ENCODE measurements around the gene CDH9. TPM values are rescaled to one million over a fixed set of nuclear protein-coding genes. Genes with fewer than 3 reads are reported as not detected.
A peak's percentile ranks its signal among the peaks of the same experiment; 100 is the strongest.

CDH9 gene
- total RNA-seq = not detected
- not detected for polyA plus RNA-seq
- long read RNA-seq, donor 1 = 0 reads
- long read RNA-seq, donor 2 = 0 reads
- long read RNA-seq, donor 3 = 0 reads
- long read RNA-seq, donor 4 = 0 reads
- long read RNA-seq, donor 5 = 0 reads

GRCh38 chr5:27038476-27038875 lies at the start of gene CDH9:
Gene CDH9 (minus strand): TSS chr5:27038586. CDS start chr5:26988333, 50,253 bp downstream.
- 39 to 49% methylated on average over 12 of the region's 12 CpGs for WGBS, 2 donors
- H3K9ac ChIP-seq (ENCODE audit: insufficient read depth in 1 of 2, low read length in 2 of 2) = no peak within 1 kb of the TSS
- TF ChIP-seq, protein P1, sequence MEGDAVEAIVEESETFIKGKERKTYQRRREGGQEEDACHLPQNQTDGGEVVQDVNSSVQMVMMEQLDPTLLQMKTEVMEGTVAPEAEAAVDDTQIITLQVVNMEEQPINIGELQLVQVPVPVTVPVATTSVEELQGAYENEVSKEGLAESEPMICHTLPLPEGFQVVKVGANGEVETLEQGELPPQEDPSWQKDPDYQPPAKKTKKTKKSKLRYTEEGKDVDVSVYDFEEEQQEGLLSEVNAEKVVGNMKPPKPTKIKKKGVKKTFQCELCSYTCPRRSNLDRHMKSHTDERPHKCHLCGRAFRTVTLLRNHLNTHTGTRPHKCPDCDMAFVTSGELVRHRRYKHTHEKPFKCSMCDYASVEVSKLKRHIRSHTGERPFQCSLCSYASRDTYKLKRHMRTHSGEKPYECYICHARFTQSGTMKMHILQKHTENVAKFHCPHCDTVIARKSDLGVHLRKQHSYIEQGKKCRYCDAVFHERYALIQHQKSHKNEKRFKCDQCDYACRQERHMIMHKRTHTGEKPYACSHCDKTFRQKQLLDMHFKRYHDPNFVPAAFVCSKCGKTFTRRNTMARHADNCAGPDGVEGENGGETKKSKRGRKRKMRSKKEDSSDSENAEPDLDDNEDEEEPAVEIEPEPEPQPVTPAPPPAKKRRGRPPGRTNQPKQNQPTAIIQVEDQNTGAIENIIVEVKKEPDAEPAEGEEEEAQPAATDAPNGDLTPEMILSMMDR (IDR thresholded peaks at IDR 0.05; ENCODE audit: control extremely low read depth, extremely low read depth) = no peak
- H3K4me1 ChIP-seq (ENCODE audit: control insufficient read depth in 5 of 5, insufficient read depth in 5 of 5, low read length in 5 of 5) = no peaks in the 10 kb centered on the region
- H3K9me3 ChIP-seq (ENCODE audit: control insufficient read depth in 4 of 4, insufficient read depth in 3 of 4, low read length in 3 of 4) = no peaks in the 10 kb centered on the region
- no peaks in the 10 kb centered on the region for H3K36me3 ChIP-seq (ENCODE audit: control insufficient read depth in 4 of 4, insufficient read depth in 4 of 4, low read length in 4 of 4)
- H3K27me3 ChIP-seq (ENCODE audit: control insufficient read depth in 3 of 3, insufficient read depth in 3 of 3, low read length in 2 of 3) = no peaks in the 10 kb centered on the region
- ATAC-seq (ENCODE audit: insufficient read depth, low FRiP score) (no peak), DNase-seq (peak in 1 of 3 donors; percentile 3)
- H3K4me3 ChIP-seq = no peak within 1 kb of the TSS
- H3K27ac ChIP-seq (ENCODE audit: low read depth in 1 of 2, low read length in 1 of 2) = no peak within 1 kb of the TSS

DNA sequence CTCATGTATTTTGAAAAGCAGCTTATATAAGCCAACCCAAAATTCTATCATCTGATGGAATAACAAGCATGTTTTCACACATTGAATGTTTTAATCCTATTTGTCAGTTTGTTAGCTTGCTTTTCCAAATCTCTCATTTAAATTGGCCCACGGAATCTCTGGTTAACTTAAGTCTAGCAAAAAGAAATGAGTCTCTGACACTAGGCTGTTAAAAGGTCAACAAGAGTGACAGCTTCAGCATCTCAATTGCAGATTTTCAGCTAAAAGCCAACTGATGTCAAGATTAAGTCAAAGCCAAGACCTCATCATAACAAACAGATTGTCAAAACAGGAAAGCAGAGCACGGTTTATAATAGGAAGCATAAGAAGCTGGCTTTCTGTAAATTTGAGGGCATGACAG lies 49.4 kb upstream of the CDH9 start:
- Histone ChIP-seq H3K36me3 (ENCODE audit: control insufficient read depth in 4 of 4, insufficient read depth in 4 of 4, low read length in 4 of 4) (no peaks in the 10 kb centered on the region), H3K4me1 (ENCODE audit: control insufficient read depth in 5 of 5, insufficient read depth in 5 of 5, low read length in 5 of 5) (peaks cover 0 to 14% (median 0%) of the 10 kb centered on the region in 5 donors), H3K27ac (ENCODE audit: low read depth in 1 of 2, low read length in 1 of 2) (no peak overlapping the region), H3K4me3 (no peak overlapping the region), H3K27me3 (ENCODE audit: control insufficient read depth in 3 of 3, insufficient read depth in 3 of 3, low read length in 2 of 3) (no peaks in the 10 kb centered on the region), H3K9ac (ENCODE audit: insufficient read depth in 1 of 2, low read length in 2 of 2) (no peak overlapping the region), H3K9me3 (ENCODE audit: control insufficient read depth in 4 of 4, insufficient read depth in 3 of 4, low read length in 3 of 4) (no peaks in the 10 kb centered on the region)
- 34 to 53% methylated on average over 2 of the region's 2 CpGs for WGBS, 2 donors
- no peak for ATAC-seq (ENCODE audit: insufficient read depth, low FRiP score)
- TF ChIP-seq, protein P1 (IDR thresholded peaks at IDR 0.05; ENCODE audit: control extremely low read depth, extremely low read depth) = no peak
- DNase-seq = peak in 2 of 3 donors; percentile 75 to 79

DNA sequence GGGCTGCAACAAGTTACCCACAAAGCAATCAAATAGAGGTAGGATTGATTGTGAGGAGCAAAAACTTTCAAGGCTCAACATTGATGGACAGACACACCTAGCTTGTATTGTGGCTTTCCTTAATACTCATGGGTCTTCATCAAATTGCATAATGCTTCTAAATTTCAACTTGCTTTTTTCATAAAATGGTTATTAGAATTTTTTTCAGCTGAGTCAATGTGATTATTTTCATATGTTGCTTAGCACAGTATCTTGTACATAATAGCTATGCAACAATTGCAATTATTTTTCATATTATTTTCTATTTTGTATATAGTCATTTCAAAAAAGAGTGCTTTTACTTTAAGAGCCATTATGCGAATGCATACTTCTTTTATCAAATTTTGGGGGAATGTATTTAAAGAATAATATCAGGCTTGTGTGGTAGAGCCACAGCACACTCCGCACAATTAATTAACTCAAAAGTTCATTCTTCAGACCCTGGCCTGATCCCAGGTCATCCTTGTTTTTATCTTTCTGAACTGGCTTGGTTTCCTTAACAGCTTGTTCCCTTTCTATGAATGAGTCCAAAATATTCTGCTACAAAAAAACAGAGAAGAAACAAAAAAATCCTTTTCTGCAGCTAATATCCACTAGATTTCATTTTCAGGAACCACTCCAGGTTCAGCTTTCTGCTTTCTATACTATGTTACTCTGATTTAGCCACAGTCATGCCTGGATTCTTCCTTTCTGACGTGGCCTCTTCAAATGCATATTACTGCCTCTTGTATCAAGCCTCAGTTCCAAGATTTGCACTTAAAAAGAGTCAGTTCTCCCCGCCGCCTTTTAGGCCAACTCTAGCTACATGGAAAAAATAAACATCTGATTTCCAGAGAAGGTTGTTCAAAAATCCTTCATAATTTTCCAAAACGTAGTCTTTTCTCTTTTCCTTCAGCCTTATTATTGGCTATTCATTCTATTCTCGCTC lies 45.3 kb upstream of the CDH9 start:
- H3K4me1 ChIP-seq (ENCODE audit: control insufficient read depth in 5 of 5, insufficient read depth in 5 of 5, low read length in 5 of 5) = peaks cover 0 to 14% (median 0%) of the 10 kb centered on the region in 5 donors
- WGBS, 2 donors = 57 to 73% methylated on average over 7 of the region's 7 CpGs
- H3K27me3 ChIP-seq (ENCODE audit: control insufficient read depth in 3 of 3, insufficient read depth in 3 of 3, low read length in 2 of 3) = no peaks in the 10 kb centered on the region
- H3K9me3 ChIP-seq (ENCODE audit: control insufficient read depth in 4 of 4, insufficient read depth in 3 of 4, low read length in 3 of 4) = peaks cover 0 to 4% (median 0%) of the 10 kb centered on the region in 4 donors
- H3K36me3 ChIP-seq (ENCODE audit: control insufficient read depth in 4 of 4, insufficient read depth in 4 of 4, low read length in 4 of 4) = no peaks in the 10 kb centered on the region
- no peak for ATAC-seq (ENCODE audit: insufficient read depth, low FRiP score)
- no peak overlapping the region for H3K4me3 ChIP-seq
- DNase-seq = peak in 2 of 3 donors; percentile 38 to 44
- TF ChIP-seq, protein P1 (IDR thresholded peaks at IDR 0.05; ENCODE audit: control extremely low read depth, extremely low read depth) = no peak
- no peak overlapping the region for H3K27ac ChIP-seq (ENCODE audit: low read depth in 1 of 2, low read length in 1 of 2)
- no peak overlapping the region for H3K9ac ChIP-seq (ENCODE audit: insufficient read depth in 1 of 2, low read length in 2 of 2)
